HG03342 (cell line): Measurements from ENCODE around the gene PEX26.
A peak's percentile ranks its signal among the peaks of the same experiment; 100 is the strongest.
"Not testable (repeated sequence)": the region's sequence is repeated elsewhere in the genome, so short reads cannot be mapped to it uniquely, and the experiment has no call there.

ENCODE experiments used
- ATAC-seq: cut with Tn5 transposase; IDR thresholded peaks from one replicate; pipeline ENCODE4 v1.9.1; 2021; ENCODE audit warnings: mild to moderate bottlenecking, moderate library complexity; ENCODE audit not compliant: unreplicated experiment

PEX26 gene

DNA sequence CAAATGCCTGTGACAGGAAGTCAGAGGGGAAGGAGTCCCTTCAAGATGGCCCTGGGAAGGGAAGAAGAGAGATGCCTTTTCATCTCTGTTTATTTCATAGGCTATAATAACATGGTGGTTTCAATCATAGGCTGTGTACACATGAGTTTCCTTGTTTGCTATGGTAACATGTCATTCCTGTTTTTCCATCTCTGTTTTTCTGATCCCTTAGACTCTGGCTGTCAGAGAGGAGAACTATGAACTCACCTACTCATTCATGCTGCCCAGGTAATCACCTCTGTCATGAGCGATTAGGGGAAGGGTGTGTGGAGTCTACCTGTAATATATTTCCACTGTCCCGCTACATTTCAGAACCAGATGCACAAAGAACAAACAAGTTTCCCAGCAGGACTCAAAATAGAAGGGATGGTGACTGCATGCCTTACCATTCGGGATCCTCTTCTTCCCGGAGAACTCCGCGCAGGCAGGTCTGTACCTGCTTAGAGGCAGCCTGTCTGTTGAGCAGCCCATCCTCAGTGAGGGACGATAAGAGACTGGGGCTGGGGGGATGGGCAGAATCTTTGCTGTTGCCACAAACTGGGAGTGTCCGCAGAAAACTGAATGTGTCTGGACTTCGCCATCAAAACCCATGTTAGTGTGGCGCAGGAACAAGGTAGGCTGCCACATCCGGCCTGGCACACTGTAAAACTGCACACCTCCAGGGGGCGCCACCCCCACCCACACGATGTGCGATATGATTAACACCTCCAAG is 7.1 kb upstream of the PEX26 start:
- ATAC-seq, result no peak

DNA sequence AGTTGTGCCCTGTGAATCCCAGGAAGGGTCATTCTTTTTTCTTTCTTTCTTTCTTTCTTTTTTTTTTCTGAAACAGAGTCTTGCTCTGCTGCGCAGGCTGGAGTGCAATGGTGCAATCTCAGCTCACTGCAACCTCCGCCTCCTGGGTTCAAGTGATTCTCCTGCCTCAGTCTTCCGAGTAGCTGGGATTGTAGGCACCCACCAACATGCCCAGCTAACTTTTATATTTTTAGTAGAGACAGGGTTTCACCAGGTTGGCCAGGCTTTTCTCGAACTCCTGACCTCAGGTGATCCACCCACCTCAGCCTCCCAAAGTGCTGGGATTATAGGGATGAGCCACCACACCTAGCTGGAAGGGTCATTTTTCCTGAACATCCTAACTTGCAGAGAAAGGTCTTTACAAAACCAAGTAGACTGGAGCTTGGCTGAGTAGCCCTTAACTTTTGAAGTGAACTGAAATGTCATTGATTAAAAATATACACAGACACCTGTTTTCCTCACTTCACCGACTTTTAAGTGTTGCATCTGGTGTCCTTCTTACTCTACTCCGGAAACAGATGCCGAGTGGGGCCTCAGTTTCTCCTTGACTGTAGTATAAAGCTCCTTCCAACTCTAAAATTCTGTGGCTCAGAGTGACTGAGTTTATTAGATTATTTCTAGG is 6.4 kb upstream of the PEX26 start:
- not testable (repeated sequence) for ATAC-seq

- no peak for ATAC-seq
Observed at GRCh38 chr22:18071968-18072310, 5.9 kb upstream of the PEX26 start.

- ATAC-seq, result no peak
Observed at GRCh38 chr22:18073467-18073866, 4.3 kb upstream of the PEX26 start.

- ATAC-seq, result not testable (repeated sequence)
Observed at GRCh38 chr22:18073927-18074326, 3.9 kb upstream of the PEX26 start.

DNA sequence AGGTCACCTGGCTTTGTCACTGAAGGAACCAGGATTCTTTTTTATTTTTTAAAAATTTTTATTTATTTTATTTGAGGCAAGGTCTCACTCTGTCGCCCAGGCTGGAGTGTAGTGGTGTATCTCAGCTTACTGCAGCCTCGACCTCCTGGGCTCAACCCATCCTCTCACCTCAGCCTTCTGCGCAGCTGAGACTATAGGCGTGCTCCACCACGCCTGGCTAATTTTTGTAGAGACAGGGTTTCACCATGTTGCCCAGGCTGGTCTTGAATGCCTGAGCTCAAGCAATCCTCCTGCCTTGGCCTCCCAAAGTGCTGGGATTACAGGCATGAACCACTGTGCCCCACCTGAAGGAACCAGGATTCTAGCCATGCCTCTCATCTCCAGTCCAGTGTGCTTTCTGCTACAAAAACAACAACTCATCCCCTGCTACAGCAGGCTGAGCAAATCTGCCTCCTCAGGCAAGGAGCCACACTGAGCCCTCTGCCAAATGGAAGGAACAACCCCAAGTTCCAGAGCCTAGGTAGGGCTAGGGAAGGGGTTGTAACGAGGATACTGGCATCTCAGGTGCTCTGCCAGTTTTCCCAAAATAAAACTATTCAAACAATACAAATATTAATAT is 2.6 kb upstream of the PEX26 start:
- ATAC-seq, result no peak

DNA sequence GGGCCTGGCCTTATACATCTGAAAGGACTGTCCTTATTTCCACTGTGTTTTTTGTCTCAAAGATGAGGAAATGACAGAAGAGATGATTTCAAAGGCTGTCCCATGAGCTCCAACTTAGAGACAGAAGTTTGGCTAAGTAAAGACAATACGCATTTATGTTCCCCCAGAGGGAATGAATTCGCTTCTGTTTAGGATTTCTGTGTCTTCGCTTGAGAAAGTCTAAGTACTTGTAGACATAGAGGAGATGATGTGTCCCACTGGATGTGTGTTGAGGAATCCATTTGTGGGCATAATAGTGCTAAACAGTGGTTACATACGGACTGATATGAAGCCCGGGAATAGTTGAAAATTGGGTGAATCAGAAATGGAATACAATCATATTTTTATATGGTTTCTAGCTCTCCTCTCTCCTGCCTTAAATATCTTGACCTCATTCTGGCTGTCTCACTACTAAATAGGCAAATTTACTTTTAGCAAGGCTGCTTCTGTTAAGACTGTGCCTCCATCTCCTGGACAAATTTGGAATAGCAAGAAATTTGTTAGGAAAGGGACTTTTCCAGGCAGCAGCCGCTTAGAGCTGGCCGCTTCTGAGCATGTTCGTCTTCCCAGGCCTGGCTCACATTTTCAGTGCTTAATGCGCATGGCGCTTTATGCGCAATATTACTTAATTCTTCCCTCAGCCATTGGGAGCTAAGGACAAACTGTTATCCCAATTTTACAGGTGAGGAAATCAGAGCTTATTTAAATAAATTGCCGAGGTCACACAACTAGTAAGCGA is 1.9 kb upstream of the PEX26 start:
- no peak for ATAC-seq

DNA sequence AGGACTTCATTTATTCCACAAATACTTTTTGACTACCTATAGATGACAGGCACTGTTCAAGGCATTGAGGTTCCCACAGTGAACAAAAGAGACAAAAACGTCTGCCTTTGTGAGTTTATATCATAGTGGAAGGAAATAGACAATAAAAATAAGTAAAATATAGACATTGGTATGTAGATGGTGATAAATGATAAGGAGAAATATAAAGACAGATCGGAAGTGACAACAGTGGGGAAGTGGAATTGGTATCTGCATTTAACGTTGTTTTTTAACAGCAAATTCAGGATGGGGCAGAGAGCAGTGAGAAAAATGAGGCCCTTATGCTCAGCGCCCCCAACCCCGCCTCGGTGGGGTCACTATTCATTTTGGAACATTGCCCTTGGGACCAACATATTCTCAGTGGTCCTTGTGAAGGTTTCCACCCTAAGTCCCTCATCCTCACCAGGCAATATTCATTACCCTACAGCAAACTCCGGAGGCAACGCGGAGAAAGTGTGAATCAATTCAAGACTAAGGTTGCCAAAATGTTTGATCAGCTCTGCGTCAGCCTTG is 627 bp upstream of the PEX26 start:
- no peak for ATAC-seq

GRCh38 chr22:18078329-18079041 is 695 bp downstream of the PEX26 start:
- ATAC-seq, result peak; percentile 8

GRCh38 chr22:18079706-18080233 is 2.0 kb downstream of the PEX26 start:
- ATAC-seq, result no peak

DNA sequence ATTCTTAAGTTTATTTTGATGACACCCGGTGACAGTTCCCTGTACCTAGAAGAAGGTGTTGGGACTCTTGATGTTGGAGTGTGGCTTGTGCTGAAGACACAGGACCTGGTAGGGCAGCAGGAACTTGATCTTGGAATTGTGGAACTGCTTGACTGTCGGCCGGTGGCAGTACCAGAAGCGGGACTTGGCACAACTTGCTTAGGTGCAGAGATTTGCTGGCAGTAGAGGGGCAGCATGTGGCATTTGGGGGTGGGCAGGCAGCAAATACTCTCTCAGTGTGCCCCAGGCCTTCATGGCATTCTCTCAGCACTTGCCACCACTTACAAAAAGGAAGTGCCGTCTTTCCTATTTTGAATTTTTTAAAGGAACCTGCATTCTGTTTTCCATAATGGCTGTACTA is 3.6 kb downstream of the PEX26 start:
- ATAC-seq, result no peak

GRCh38 chr22:18082467-18082866 is 4.7 kb downstream of the PEX26 start:
- ATAC-seq, result no peak

DNA sequence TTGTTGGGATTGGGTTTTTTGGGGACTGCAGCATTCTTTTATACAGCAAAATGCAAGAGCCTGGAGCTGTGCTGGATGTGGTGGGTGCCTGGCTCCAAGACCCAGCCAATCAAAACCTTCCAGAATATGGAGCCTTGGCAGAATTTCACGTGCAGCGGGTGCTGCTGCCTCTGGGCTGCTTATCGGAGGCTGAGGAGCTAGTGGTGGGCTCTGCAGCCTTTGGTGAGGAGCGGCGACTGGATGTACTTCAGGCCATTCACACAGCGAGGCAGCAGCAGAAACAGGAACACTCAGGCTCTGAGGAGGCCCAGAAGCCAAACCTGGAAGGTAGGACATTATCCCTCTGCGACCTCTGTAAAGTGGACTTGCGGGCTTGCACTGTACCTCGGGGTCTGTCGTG is 5.6 kb downstream of the PEX26 start:
- ATAC-seq, result no peak

DNA sequence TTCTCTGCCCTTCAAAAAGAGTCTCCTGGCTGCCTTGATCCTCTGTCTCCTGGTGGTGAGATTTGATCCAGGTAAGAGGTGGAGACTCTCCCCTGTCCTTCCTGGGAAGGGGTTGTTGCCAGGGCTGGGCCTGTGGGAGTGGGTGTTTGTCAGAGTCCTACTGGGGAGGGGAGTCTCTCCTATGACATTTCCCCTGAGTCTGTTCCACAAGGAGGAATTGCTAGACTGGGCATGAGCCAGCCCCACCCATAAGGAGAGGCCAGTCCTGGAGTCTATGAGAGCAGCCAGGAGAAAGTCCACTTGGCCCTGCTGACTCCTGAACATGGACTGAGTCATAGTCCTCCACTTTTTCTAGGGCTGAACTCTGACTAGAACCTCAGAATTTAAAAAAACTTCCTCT is 7.4 kb downstream of the PEX26 start:
- no peak for ATAC-seq

GRCh38 chr22:18087350-18087855 is 9.6 kb downstream of the PEX26 start:
- ATAC-seq, result no peak

- no peak for ATAC-seq
Observed at GRCh38 chr22:18088825-18089568, 11.2 kb downstream of the PEX26 start.

DNA sequence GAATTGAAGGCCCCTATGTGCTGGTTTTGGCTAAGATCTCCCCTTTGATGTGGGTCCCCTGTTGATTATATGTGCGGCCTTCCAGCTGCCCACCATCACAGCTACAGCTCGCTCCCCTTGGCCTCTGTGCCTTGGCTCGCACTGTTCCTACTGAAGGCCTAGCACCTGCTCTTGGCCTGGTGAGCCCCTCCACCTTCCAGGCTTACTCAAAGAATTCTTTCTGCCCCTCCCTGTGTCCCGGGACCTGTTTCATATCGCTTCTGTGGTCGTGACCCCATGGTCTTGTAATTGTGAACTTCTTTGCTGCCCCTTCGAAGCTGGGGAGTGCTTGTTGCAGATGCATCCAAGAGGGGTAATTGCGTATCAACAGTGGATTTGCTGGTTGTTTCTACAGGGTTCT is 12.5 kb downstream of the PEX26 start:
- no peak for ATAC-seq

DNA sequence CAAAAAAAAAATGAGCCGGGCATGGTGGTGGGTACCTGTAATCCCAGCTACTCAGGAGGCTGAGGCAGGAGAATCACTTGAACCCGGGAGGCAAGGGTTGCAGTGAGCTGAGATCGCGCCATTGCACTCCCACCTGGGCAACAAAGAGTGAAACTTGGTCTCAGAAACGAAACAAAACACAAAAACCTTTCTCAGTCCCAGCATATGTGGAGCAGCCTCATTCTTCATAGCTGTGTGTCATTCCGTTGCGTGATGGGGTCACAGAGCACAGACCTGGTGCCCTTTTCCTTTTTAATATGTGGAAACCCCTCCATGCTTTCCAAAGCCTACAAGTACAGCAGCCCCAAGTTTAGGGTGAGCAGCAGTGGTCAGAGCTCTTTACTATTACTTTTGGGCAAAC is 13.7 kb downstream of the PEX26 start:
- no peak for ATAC-seq

GRCh38 chr22:18091916-18092526 is 14.2 kb downstream of the PEX26 start:
- no peak for ATAC-seq
